ENCODE data around the gene STAT6. TPM values are rescaled to one million over a fixed set of nuclear protein-coding genes. Genes with fewer than 3 reads are reported as not detected.
A peak's percentile ranks its signal among the peaks of the same experiment; 100 is the strongest.

The STAT6 gene
- total RNA-seq, 2 experiments from 2014 or later: 127 to 128 TPM

DNA sequence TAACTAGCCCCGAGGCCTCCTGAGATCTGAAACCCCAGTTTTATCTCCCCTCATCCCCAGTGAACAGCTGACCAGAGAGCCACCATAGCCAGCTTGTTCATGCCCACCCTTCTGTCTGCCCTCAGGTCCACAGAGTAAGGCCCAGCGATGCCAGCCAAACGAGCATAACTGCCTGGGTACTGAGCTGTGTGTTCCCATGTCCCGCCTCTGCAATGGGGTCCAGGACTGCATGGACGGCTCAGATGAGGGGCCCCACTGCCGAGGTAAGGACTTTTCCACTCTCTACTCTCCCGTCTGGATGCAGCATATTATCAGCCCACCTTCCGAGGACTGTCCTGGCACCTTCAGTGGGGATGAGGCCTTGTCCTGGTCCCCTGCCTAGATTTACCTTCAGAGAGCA, 30.1 kb upstream of the STAT6 start:
- POLR2A ChIA-PET: no interaction called here

DNA sequence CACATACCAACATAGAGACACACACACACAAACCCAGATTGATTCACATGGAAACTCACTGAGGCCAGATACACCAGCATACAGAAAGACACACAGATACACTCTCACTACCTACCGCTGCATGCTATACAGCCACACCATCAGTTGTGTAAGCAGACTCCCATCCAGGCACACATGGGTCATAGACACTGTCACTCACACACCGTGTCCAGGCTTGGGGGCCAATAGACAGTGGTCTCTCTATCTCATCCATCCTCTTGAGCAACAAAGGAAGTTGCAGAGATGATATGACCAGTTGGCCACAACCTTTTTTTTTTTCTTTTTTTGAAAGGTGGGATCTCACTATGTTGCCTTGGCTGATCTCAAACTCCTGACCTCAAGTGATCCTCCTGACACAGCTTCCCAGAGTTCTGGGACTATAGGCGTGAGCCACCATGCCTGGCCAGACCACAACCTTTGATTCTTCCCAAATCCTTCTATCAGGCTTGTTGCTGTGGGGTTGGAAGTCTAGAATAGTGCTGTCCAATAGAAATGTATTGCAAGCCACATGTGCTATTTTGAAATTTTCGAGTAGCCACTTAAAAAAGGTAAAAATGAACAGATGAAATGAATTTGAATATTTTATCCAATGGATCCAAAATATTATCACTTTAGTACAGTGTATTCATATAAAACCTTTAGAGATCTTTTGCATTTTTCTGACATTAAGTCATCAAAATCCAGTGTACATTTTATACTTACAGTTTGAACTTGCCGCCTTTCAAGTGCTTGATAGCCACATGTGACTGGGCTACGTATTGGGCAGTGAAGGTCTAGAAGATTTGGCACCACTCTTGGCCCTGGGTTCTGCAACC, 28.9 kb upstream of the STAT6 start:
- Mint-ChIP-seq H3K27me3 (peaks cover 2% of the 10 kb centered on the region), H3K36me3 (ENCODE audit: low read depth) (no peaks in the 10 kb centered on the region), H3K27ac (no peak overlapping the region), H3K4me3 (no peak overlapping the region), H3K4me1 (no peaks in the 10 kb centered on the region), H3K9me3 (no peaks in the 10 kb centered on the region)
- POLR2A ChIA-PET: no interaction called here
- no peak for DNase-seq
- CTCF ChIA-PET: no interaction called here

More for the DNA sequence above, 30.1 kb upstream of the STAT6 start:
- no peaks in the 10 kb centered on the region for H3K9me3 Mint-ChIP-seq
- H3K27ac Mint-ChIP-seq: no peak overlapping the region
- H3K4me1 Mint-ChIP-seq: no peaks in the 10 kb centered on the region
- CTCF ChIA-PET: interaction anchor here (1.1 kb wide), 1 partner anchor 17 kb away, joined by 3 read pairs; no protein-coding TSS in a partner anchor
- H3K4me3 Mint-ChIP-seq: no peak overlapping the region
- peaks cover 2% of the 10 kb centered on the region for H3K27me3 Mint-ChIP-seq
- H3K36me3 Mint-ChIP-seq (ENCODE audit: low read depth): no peaks in the 10 kb centered on the region
- no peak for DNase-seq

DNA sequence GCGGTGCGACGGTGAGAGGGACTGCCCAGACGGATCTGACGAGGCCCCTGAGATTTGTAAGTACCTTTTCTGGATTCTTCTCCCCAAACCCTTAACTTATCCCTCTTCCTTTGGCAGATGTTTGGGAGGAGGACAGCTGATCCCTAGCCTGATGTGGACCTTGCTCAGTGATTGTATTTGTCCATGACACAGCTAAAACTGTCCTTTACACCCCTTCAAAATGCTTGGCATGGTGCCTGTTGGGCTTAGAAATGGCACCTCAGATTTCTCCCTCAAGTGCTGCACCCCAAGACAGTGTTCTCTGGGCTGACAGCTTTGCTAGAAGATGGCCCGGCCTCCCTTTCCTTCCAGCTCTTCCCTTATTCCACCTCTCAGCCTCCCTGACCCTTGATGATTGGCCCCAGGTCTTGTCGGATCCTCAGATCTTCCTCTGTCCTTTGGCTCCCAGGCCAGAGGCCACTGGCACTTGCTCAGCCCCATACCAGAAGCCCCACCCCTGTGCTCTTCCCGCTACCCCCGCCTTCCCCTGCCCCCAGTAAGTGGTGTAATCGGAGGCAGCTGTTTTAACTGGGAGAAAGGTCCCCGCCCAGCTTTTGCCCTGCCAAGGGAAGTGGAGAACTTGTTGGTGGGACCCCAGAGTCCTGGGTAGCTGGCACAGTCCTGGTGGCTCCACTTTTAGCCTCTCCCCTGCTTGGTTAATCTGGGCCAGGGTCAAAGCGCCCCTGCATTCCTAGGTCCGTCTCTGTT, 27.5 kb upstream of the STAT6 start:
- CTCF ChIA-PET: interaction anchor here (0.8 kb wide), 1 partner anchor 11 kb away, joined by 3 read pairs; the partner anchor contains the start of gene LRP1
- H3K9me3 Mint-ChIP-seq: no peaks in the 10 kb centered on the region
- peaks cover 2% of the 10 kb centered on the region for H3K27me3 Mint-ChIP-seq
- no peaks in the 10 kb centered on the region for H3K36me3 Mint-ChIP-seq (ENCODE audit: low read depth)
- H3K4me3 Mint-ChIP-seq: no peak overlapping the region
- DNase-seq: no peak
- POLR2A ChIA-PET: no interaction called here
- H3K27ac Mint-ChIP-seq: no peak overlapping the region
- H3K4me1 Mint-ChIP-seq: no peaks in the 10 kb centered on the region

DNA sequence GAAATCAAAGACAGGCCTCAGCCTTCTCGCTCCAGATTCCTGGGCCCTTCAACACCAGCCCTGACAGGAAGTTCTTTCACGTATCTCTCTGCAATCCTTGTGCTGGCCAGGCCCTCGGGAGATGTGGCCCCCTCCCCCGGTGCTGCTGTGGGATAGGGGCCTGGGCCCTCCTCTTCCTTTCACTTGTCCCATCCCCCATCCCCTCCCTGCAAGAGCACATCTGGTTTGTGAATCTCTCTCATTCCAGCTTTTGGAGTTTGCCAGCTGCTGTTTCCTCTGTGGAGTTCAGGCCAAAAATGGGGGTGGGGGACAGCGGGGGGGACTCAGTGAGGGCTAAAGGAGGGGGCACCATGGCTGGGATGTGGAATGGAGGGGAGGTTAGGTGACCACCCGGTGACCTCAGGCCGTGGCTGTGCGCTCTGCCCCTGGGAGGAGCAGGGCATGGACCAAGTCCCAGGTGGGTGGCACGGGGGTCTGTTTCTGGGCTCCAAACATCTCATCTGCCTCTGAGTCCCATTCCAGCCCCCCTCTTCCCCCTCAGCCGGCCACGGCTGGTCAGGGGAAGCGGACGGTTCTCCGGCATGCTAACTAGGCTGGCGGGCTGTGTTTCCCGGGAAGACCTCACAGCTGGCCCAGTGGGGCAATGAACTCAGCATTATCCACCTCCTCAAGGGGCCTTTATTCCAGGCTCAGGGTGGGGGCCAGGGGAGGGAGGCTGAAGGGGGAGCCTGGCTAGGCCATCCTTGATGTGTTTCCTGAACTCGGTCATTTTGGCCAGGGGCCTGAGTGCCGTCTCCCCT, 24.6 kb upstream of the STAT6 start:
- Mint-ChIP-seq H3K36me3 (ENCODE audit: low read depth) (no peaks in the 10 kb centered on the region), H3K9me3 (no peaks in the 10 kb centered on the region), H3K4me1 (no peaks in the 10 kb centered on the region), H3K27me3 (peaks cover 20% of the 10 kb centered on the region), H3K27ac (no peak overlapping the region), H3K4me3 (no peak overlapping the region)
- POLR2A ChIA-PET: interaction anchor here (0.6 kb wide), 1 partner anchor 24 kb away, joined by 3 read pairs; the partner anchor contains the start of gene STAT6
- CTCF ChIA-PET: interaction anchor here (1.0 to 1.1 kb wide), 2 partner anchors 12 to 47 kb away, joined by 3 read pairs; no protein-coding TSS in a partner anchor
- DNase-seq: no peak

DNA sequence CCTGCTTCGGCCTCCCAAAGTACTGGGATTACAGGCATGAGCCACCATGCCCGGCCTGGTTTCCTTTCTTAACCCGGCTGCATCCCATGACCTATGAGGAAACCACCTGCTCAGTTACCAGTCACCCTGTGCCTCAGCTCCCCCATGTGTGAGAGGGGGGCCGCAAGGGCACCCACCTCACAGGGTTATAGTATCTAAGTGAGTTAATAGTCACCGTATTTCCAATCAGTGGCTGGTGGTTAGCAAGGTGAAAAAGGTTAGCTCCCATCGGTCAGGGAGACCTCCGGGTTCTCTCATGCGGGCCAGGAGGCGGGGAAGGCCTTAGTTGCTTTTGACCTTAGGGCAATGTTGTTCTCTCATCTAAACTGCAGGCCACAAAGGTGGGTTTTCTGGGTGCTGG, 23.8 kb upstream of the STAT6 start:
- no peaks in the 10 kb centered on the region for H3K36me3 Mint-ChIP-seq (ENCODE audit: low read depth)
- H3K4me3 Mint-ChIP-seq: no peak overlapping the region
- CTCF ChIA-PET: interaction anchor here (1.1 kb wide), 1 partner anchor 11 kb away, joined by 3 read pairs; no protein-coding TSS in a partner anchor
- no peak overlapping the region for H3K27ac Mint-ChIP-seq
- peaks cover under 1% of the 10 kb centered on the region for H3K4me1 Mint-ChIP-seq
- POLR2A ChIA-PET: interaction anchor here (0.6 kb wide), 1 partner anchor 24 kb away, joined by 3 read pairs; the partner anchor contains the start of gene STAT6
- peaks cover 28% of the 10 kb centered on the region for H3K27me3 Mint-ChIP-seq
- H3K9me3 Mint-ChIP-seq: no peaks in the 10 kb centered on the region
- DNase-seq: no peak

DNA sequence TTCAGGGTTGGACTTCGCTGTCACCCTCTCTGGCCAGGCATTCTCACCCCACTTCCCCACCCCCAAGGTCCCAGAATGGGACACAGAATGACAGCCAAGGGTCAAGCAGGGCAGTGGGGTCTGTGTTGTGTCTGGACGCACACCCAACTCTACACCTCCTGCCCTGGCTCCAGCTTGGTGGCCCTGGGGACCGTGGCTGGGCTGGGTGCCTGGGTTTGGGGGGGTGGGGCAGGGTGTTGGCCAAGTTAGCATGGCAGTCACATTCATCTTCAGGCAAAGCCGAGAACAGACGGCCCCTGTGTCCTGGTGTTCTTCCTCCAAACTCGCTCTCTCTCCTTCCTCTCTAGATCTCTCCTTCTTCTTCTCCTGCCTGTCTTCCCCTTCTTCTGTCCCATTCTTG, 22.8 kb upstream of the STAT6 start:
- POLR2A ChIA-PET: no interaction called here
- no peak for DNase-seq
- CTCF ChIA-PET: no interaction called here
- Mint-ChIP-seq H3K36me3 (ENCODE audit: low read depth) (no peaks in the 10 kb centered on the region), H3K9me3 (no peaks in the 10 kb centered on the region), H3K4me3 (no peak overlapping the region), H3K27ac (no peak overlapping the region), H3K4me1 (peaks cover 5% of the 10 kb centered on the region), H3K27me3 (peaks cover 31% of the 10 kb centered on the region)

DNA sequence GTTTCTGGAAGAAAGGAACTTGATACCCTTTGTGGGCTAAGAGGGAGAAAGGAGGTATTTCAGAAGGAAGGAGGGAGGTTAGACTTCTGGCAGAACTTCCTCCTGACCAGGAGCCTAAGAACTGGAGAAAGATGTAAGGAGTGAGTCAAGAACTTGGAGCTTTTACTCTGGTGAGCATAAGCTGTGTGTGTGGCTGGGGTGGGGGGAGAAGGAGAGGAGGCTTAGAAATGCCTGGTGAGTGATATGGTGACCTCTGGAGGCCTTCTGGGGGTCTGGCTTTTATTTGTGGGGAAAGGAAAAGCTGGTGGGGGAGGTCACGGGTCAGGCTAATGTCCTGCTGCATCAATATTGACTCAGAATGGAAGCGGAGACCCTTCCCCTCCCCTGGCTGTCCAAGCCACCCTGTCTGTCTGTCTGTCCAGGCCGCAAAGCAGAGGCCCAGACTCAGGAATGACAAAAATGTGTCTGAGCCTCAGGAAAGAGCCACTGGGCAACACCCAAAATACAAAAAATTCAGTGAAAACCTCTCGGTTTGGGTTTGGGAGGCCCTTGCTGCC, 21.9 kb upstream of the STAT6 start:
- no peak for DNase-seq
- H3K4me3 Mint-ChIP-seq: no peak overlapping the region
- H3K27me3 Mint-ChIP-seq: peaks cover 33% of the 10 kb centered on the region
- H3K27ac Mint-ChIP-seq: no peak overlapping the region
- ChIA-PET POLR2A (no interaction called here), CTCF (no interaction called here)
- H3K9me3 Mint-ChIP-seq: no peaks in the 10 kb centered on the region
- H3K36me3 Mint-ChIP-seq (ENCODE audit: low read depth): no peaks in the 10 kb centered on the region
- peaks cover 5% of the 10 kb centered on the region for H3K4me1 Mint-ChIP-seq

DNA sequence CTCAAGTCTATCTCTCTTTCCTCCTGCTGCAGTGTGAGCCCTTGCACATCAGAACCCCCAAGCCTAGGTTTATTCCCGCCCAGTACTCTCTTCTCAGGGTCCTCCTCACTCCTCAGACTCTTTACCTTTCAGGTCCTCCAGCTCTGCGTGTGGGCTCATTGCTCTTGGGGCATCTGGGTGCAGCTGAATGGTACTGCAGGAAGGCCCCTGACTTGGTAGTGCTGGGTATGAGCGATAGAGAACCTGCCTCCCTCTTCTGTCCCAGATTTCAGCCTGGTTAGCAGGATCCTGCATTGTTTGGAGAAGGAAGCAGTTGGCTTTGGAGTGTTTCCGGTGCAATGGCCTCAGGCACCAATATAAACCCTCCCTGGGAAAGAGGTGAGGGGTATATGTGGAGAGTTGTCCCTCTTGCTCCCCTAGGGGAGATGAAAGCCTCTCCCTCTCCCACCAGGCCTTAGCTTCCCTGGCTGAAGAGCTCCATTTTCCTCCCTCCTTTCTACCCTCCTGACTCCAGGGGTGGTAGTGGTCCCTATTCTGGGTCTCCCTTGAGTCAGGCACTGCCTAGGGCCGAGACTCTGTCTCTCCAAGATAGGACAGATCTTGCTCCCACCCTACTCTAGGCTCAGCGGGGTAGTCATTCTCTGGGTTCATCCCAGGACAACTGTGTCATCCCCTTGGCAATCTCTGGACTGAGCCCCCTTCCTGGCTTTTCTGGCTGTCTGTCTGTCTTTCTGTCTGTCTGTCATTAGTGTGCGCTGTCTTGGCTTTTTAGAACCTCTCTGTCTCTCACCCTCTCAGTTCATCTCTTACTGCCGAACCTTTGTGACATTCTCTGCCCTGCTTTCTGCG, 21.0 kb upstream of the STAT6 start:
- peaks cover 39% of the 10 kb centered on the region for H3K27me3 Mint-ChIP-seq
- peaks cover 9% of the 10 kb centered on the region for H3K4me1 Mint-ChIP-seq
- ChIA-PET POLR2A (no interaction called here), CTCF (no interaction called here)
- no peak overlapping the region for H3K4me3 Mint-ChIP-seq
- H3K9me3 Mint-ChIP-seq: no peaks in the 10 kb centered on the region
- H3K27ac Mint-ChIP-seq: no peak overlapping the region
- no peaks in the 10 kb centered on the region for H3K36me3 Mint-ChIP-seq (ENCODE audit: low read depth)
- no peak for DNase-seq

DNA sequence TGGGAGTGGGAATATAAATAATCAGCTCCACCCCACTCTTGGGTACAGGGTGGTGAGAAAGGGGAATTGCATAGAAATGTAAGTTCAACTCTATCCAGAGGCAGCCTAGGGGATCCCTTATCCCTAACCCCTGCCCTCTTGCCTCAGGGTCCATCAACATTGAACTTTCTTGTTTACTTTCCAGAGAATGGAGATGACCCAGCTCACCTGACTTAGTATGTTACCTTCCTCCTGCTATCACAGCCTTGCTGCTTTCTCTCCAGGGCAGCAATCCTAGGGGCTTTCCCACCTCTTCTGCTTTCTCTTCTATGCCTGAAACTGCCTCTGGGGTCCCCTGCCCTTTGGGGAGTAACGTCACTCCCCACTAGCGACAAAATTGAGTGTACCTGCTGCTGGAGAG, 19.8 kb upstream of the STAT6 start:
- Mint-ChIP-seq H3K27me3 (peaks cover 51% of the 10 kb centered on the region), H3K27ac (no peak overlapping the region), H3K9me3 (no peaks in the 10 kb centered on the region), H3K4me3 (no peak overlapping the region), H3K4me1 (peaks cover 10% of the 10 kb centered on the region), H3K36me3 (ENCODE audit: low read depth) (no peaks in the 10 kb centered on the region)
- ChIA-PET POLR2A (interaction anchor here (0.9 kb wide), 1 partner anchor 19 kb away, joined by 3 read pairs; no protein-coding TSS in a partner anchor), CTCF (interaction anchor here (1.1 kb wide), 1 partner anchor 52 kb away, joined by 3 read pairs; no protein-coding TSS in a partner anchor)
- DNase-seq: no peak

DNA sequence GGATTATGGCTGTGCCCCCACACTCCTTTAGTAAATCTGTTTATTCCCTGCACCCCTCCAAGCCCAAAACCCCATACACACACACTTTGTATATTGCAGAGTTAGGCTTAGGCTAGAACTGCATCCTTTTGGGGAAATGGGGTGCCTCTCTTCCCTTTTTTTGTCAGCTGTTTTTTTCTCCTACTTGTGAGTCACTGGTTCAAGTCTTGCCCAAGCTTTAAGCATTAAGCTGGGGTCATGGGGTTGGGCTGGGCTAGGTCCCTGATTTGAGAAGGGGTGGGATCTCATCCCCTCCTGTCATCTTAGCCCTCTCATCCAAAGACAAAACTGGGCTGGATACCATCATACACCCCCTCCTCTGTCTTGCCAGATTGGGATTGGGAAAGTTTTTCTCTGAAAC, 18.7 kb upstream of the STAT6 start:
- H3K9me3 Mint-ChIP-seq: no peaks in the 10 kb centered on the region
- H3K36me3 Mint-ChIP-seq (ENCODE audit: low read depth): no peaks in the 10 kb centered on the region
- DNase-seq: no peak
- ChIA-PET CTCF (interaction anchor here (1.0 kb wide), 2 partner anchors 86 to 326 kb away, joined by 3 read pairs; partner anchors contain the start of gene INHBE), POLR2A (no interaction called here)
- no peak overlapping the region for H3K27ac Mint-ChIP-seq
- H3K4me3 Mint-ChIP-seq: peak overlapping the region; percentile 51
- peaks cover 56% of the 10 kb centered on the region for H3K27me3 Mint-ChIP-seq
- peaks cover 10% of the 10 kb centered on the region for H3K4me1 Mint-ChIP-seq

DNA sequence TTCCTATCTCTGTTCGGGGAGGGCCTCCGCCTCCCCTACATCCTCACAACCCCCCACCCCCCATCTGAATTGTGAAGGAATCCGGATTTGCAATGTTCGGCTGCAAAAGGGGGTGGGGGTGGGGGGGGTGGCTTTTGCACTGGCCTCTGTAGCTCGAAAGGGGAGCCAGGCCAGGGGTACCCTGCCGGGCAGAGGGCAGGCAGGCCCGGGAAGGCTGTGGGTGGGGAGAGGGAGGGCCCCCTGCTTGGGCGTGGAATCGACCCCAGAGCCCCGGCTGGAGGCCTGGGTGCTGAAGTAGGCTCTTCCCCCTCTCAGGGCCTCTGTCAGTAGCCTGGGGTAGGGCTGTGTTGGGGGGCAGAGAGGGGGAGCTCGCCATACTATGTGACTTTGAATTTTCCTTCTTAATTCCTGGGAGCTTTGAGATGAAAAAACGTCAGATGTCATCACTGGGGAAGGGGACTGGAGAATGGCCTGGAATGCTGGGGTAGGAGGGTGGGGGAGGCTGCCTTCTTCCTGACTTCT, 18.2 kb upstream of the STAT6 start:
- CTCF ChIA-PET: interaction anchor here (1.0 to 3.6 kb wide), 3 partner anchors 45 to 326 kb away, joined by 3 to 21 read pairs (median 3); partner anchors contain the start of gene INHBE
- no peak for DNase-seq
- Mint-ChIP-seq H3K27me3 (peaks cover 61% of the 10 kb centered on the region), H3K36me3 (ENCODE audit: low read depth) (no peaks in the 10 kb centered on the region), H3K27ac (no peak overlapping the region), H3K4me1 (peaks cover 10% of the 10 kb centered on the region), H3K4me3 (peak overlapping the region; percentile 51), H3K9me3 (no peaks in the 10 kb centered on the region)
- POLR2A ChIA-PET: no interaction called here

All from activated CD4-positive, alpha-beta memory T cell treated with anti-CD3 and anti-CD28 coated beads, Interleukin-2, amount 10 ng/mL, durations not matched to agents 7 days and 5 days (primary cell).